Astrocyte of the cerebellum (primary cell): Measurements from ENCODE around the gene MRPS11.

Experiments
- DNase-seq: peaks from one replicate; pipeline ENCODE4 v3.0.0-alpha.2; 2011; ENCODE audit warnings: low read depth
- H3K4me3 ChIP-seq: 2 replicates; pipeline ENCODE4 v1.5.1; 2011; ENCODE audit warnings: mild to moderate bottlenecking, low read depth, low read length, moderate library complexity
- in situ Hi-C: cut with HindIII; loops from 2 replicates; pipeline ENCODE4 v1.10.0; 2017; ENCODE audit warnings: low sequenced_read_pairs
- TF ChIP-seq, protein P1 (sequence below): IDR thresholded peaks from 2 replicates; pipeline ENCODE4 v1.5.1; 2012; ENCODE audit warnings: low read length, low read depth, moderate library complexity, mild to moderate bottlenecking; ENCODE audit errors: missing control alignments

Gene MRPS11

GRCh38 chr15:88479169-88479568 lies 11.7 kb downstream of the MRPS11 start:
- DNase-seq = no peak
- TF ChIP-seq, protein P1, sequence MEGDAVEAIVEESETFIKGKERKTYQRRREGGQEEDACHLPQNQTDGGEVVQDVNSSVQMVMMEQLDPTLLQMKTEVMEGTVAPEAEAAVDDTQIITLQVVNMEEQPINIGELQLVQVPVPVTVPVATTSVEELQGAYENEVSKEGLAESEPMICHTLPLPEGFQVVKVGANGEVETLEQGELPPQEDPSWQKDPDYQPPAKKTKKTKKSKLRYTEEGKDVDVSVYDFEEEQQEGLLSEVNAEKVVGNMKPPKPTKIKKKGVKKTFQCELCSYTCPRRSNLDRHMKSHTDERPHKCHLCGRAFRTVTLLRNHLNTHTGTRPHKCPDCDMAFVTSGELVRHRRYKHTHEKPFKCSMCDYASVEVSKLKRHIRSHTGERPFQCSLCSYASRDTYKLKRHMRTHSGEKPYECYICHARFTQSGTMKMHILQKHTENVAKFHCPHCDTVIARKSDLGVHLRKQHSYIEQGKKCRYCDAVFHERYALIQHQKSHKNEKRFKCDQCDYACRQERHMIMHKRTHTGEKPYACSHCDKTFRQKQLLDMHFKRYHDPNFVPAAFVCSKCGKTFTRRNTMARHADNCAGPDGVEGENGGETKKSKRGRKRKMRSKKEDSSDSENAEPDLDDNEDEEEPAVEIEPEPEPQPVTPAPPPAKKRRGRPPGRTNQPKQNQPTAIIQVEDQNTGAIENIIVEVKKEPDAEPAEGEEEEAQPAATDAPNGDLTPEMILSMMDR = no peak
- no peak overlapping the region for H3K4me3 ChIP-seq
- in situ Hi-C loops = no loop called here

DNA sequence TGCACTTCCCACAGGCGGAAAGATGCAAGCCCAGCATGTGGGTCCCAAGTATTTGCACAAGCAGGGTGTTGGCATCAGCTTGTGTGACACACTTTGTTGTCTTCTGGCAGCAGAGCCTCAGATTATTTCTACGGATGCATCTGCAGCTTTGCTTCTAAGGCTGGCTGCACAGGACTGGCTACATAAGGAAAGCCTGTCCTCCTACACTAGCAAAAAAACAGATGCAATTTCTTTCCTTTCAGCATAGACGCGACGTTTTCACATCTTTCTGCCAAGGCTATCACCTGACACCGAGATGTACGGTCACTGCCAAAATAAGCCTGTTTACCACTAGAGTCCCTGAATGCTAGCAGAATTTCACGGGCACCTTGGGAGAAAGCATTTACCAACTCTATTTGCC lies 13.5 kb downstream of the MRPS11 start:
- TF ChIP-seq, protein P1 = no peak
- no peak for DNase-seq
- H3K4me3 ChIP-seq = no peak overlapping the region
- in situ Hi-C loops = no loop called here

DNA sequence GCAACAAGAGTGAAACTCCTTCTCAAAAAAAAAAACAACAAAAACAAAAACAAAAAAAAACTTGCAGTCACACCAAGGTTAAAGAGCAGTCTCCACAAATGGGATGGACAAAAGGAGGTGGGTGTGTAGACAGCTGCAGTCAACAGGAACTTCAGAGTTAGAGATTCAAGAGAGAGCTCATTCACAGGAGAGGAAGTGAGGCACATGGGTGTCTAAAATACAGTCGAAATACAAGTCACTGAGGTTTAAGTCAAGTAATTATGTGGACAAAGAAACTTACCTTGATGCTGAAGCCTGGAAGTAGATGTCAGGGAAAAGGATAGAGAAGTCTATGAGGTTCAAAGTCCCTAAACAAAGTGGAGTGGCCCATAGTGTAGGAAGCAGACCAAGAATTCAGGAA lies 14.8 kb downstream of the MRPS11 start:
- no peak overlapping the region for H3K4me3 ChIP-seq
- in situ Hi-C loops = no loop called here
- TF ChIP-seq, protein P1 = no peak
- no peak for DNase-seq

DNA sequence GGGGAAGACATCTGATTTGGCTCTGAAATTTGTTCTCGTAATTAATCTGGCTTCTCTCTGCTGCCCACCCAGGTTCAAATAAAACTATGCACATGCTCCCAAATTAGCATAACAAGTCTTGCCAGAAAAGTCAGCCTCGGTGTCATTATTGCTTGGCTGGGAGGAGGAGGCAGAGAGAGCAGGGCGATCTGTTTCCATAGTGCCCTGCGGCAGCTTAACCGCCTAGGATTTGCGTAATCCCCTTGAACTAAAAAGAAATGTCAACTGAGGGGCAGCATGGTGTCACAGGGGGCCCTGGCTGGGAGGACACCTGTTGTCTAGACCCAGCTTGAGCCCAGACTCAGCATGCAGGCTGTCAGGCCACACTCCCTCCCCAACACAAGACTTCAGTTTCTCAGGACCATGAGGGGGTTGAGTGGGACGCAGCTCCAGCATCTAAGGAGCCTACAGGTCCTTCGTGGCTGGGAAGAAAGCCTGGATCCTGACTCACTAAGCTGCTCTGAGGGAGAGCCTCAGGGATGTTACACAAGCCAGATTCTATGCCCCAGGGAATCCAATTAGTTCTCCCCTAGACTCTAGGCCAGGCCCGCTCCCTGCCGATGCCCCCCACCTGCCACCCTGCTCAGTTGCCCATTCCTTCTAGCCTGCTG lies 17.3 kb downstream of the MRPS11 start:
- peak; percentile 20 for DNase-seq
- no peak overlapping the region for H3K4me3 ChIP-seq
- TF ChIP-seq, protein P1 = no peak
- in situ Hi-C loops = no loop called here

DNA sequence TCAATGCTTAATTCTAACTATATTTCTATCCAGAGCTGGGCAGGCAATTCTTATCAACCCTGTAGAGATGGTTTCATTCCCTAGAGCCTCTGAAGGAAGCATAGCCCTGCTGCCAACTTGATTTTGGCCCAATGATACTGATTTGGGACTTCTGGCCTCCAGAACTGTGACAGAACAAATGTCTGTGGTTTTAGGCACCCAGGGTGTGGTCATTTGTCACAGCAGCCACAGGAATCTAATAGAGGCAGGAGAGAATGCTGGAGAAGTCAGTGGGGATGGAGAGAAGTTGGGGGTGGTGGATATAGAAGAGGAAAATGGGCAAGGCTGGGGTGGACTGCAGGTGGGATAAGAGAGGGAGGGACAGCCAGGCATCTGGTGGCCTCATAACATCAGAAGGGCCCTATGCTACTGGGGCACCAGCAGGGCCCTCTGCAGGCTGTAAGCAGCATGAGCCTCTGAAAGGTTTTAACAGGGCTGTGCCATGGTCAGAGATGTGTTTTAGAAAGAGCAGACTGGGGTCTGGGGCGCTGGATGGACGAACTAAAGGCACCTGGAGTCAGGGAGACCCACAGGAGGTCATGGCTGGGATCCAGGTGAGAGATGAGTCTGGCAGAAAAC lies 19.8 kb downstream of the MRPS11 start:
- DNase-seq = no peak
- in situ Hi-C loops = no loop called here
- H3K4me3 ChIP-seq = no peak overlapping the region
- TF ChIP-seq, protein P1 = no peak

DNA sequence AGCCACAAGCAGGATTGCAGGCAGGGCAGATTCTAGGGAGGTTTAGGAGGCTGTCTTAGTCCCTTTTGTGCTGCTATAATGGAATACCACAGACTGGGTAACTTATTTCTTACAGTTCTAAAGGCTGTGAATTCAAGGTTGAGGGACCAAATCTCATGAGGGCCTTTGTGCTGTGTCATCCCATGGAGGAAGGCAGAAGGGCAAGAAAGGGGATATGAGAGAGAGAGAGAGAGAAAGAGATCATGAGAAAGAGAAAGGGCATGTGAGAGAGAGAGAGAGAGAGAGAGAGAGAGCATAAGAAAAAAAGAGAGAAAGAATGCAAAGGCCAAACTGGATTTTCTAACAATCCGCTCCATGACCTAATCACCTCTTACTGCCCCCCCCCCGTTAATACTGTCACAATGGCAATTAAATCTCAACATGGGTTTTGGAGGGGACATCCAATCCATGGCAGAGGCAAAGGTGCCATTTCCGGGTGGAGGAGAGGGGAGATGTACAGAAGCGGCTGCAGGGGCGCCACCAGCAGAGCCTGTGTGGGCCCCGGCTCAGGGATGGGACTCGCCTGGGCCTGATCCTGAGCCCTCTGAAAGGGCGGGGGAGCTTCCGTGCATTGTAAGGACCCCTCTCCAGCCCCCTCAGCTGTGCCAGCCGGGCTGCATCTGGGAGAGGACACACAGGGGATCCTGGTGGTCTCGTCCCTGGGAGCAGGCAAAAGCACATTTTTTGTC lies 20.5 kb downstream of the MRPS11 start:
- TF ChIP-seq, protein P1 = no peak
- no peak for DNase-seq
- no peak overlapping the region for H3K4me3 ChIP-seq
- in situ Hi-C loops = no loop called here
